22Rv1 (cell line): ENCODE results near the gene ATP6AP2.

ENCODE experiments used
- ZFX ChIP-seq: fragments of 450-650 bp; IDR thresholded peaks from 2 replicates; pipeline ENCODE4 v1.6.1; 2017; ENCODE audit warnings: antibody characterized with exemption, borderline replicate concordance
- TF ChIP-seq, protein P1 (sequence below): fragments of 450-650 bp; IDR thresholded peaks from 2 replicates; pipeline ENCODE4 v1.5.1; 2017; ENCODE audit warnings: mild to moderate bottlenecking

DNA sequence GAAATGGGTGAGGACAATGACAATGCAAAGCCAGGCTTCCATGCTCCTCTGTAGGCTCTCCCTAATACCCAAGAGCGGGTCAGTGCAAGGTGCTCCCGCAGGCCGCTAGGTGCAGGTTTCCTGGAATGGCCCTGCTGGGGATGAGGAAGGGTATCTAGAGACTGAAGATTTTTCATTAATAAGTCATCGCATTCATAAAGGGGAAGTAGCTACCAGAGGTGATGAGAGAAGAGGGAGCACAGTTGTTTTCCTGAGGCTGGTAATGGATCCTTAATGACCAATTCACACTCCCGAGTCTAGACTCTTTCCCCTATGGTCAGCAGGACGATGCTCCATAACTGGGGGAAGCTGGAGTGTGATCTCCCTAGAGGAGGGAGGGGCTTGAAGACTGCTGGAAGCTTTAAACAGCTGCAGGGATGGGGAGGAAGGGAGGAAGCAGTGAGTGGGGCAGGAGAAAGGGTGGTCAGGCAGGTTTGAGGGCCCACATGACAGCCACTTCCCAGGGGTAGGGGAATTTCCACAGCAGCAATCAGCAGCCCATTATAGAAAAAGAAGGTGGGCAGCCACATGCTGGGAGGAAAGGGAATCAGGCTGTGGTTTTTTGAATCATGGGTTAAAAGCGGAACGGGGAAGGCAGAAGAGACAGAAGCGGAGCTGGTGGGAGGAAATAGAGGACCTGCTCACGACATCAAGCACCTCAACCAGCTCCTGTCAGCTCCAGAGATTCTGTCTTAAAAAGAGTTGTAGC is 10.2 kb upstream of the ATP6AP2 start:
- TF ChIP-seq, protein P1, sequence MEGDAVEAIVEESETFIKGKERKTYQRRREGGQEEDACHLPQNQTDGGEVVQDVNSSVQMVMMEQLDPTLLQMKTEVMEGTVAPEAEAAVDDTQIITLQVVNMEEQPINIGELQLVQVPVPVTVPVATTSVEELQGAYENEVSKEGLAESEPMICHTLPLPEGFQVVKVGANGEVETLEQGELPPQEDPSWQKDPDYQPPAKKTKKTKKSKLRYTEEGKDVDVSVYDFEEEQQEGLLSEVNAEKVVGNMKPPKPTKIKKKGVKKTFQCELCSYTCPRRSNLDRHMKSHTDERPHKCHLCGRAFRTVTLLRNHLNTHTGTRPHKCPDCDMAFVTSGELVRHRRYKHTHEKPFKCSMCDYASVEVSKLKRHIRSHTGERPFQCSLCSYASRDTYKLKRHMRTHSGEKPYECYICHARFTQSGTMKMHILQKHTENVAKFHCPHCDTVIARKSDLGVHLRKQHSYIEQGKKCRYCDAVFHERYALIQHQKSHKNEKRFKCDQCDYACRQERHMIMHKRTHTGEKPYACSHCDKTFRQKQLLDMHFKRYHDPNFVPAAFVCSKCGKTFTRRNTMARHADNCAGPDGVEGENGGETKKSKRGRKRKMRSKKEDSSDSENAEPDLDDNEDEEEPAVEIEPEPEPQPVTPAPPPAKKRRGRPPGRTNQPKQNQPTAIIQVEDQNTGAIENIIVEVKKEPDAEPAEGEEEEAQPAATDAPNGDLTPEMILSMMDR = no peak
- TF ChIP-seq ZFX = no peak
